Esophagus muscularis mucosa (tissue), 4 donors: ENCODE measurements around the gene NANS. TPM values are rescaled to one million over a fixed set of nuclear protein-coding genes. Genes with fewer than 3 reads are reported as not detected.

ENCODE experiments used
- DNase-seq: peaks from one replicate; pipeline ENCODE4 v3.0.0-alpha.2; 2017; ENCODE audit errors: extremely low spot score
- H3K27ac ChIP-seq, 4 donors: fragments of 200-600 bp; sonication (generic); replicated peaks in 1 of 4; 1 replicate in 3 of 4; 2 replicates in 1 of 4; pipeline ENCODE4 v1.5.1; 2016 to 2019; ENCODE audit warnings: mild to moderate bottlenecking in 1 of 4
- H3K27me3 ChIP-seq, 4 donors: fragments of 200-600 bp; sonication (generic); one replicate each; pipeline versions ENCODE4 v1.5.1 to v1.6.0; 2016 to 2019
- H3K36me3 ChIP-seq, 4 donors: fragments of 200-600 bp; sonication (generic); one replicate each; pipeline ENCODE4 v1.5.1; 2016 to 2019
- H3K4me1 ChIP-seq, 4 donors: fragments of 200-600 bp; sonication (generic); one replicate each; pipeline ENCODE4 v1.5.1; 2016 to 2019
- H3K4me3 ChIP-seq, 4 donors: fragments of 200-600 bp; sonication (generic); 1 replicate in 2 of 4; 2 replicates in 2 of 4; pipeline ENCODE4 v1.5.1; 2016 to 2019; ENCODE audit warnings: mild to moderate bottlenecking in 4 of 4, moderate library complexity in 1 of 4
- H3K9me3 ChIP-seq, 4 donors: fragments of 200-600 bp; sonication (generic); 1 replicate in 3 of 4; 2 replicates in 1 of 4; pipeline ENCODE4 v1.5.1; 2016 to 2019
- CTCF ChIP-seq, 3 experiments: fragments of 200-600 bp in 2 of 3; fragments of 450-650 bp in 1 of 3; sonication (generic) in 2 of 3; IDR thresholded peaks; one replicate each; pipeline ENCODE4 v1.5.1; 2017 to 2019; ENCODE audit warnings: antibody characterized with exemption in 3 of 3, mild to moderate bottlenecking in 2 of 3, moderate library complexity in 1 of 3
- EP300 ChIP-seq: sonication (generic); formaldehyde crosslinking; IDR thresholded peaks from one replicate; pipeline ENCODE4 v1.6.1; 2017; ENCODE audit warnings: antibody characterized with exemption
- POLR2A ChIP-seq: fragments of 450-650 bp; IDR thresholded peaks from one replicate; pipeline ENCODE4 v1.6.1; 2017; ENCODE audit warnings: antibody characterized with exemption, moderate library complexity, mild to moderate bottlenecking, low read depth
- POLR2AphosphoS5 ChIP-seq, 2 donors: sonication (generic); formaldehyde crosslinking; IDR thresholded peaks; one replicate each; pipeline ENCODE4 v1.6.1; 2017; ENCODE audit warnings: antibody characterized with exemption in 2 of 2
- WGBS: methylation state at CpG from one replicate; pipeline ENCODE4 v1.1.5; 2018; 5-methylcytosine and 5-hydroxymethylcytosine counted together
- intact Hi-C: fragments of 100-400 bp; cut with DNase I; formaldehyde crosslinking; loops from one replicate; pipeline ENCODE4 v1.15.1; 2023
- total RNA-seq, 4 donors: library from RNA; depleted of rRNA; stranded (reverse); fragments of >200 nt; gene quantifications; one replicate each; pipeline versions ENCODE4 v1.1.0 to v1.2.1, GENCODE V29; 2016

Gene NANS
- total RNA-seq, 4 donors from 2014 or later, result 25.3 to 54.7 (median 37.3) TPM

GRCh38 chr9:98099898-98100297, 43.4 kb downstream of the NANS start:
- WGBS, result 84% methylated on average over 5 of the region's 5 CpGs
- no peak overlapping the region for H3K27ac ChIP-seq

GRCh38 chr9:98100456-98100855, 43.9 kb downstream of the NANS start:
- TF ChIP-seq EP300 (no peak), POLR2A (no peak), POLR2AphosphoS5 (IDR thresholded peaks at IDR 0.05) (no peak), CTCF (IDR thresholded peaks at IDR 0.05) (no peak)
- DNase-seq, result no peak
- Histone ChIP-seq H3K4me1 (no peaks in the 10 kb centered on the region), H3K27me3 (peaks cover 0 to 8% (median 0%) of the 10 kb centered on the region in 4 donors), H3K27ac (no peak overlapping the region), H3K36me3 (peaks cover 4 to 32% (median 8%) of the 10 kb centered on the region in 4 donors), H3K9me3 (no peaks in the 10 kb centered on the region), H3K4me3 (no peak overlapping the region)
- intact Hi-C loops, result no loop called here

More at GRCh38 chr9:98099898-98100297, 43.4 kb downstream of the NANS start:
- Histone ChIP-seq H3K36me3 (peaks cover 4 to 35% (median 8%) of the 10 kb centered on the region in 4 donors), H3K9me3 (no peaks in the 10 kb centered on the region), H3K4me3 (no peak overlapping the region), H3K4me1 (no peaks in the 10 kb centered on the region), H3K27me3 (peaks cover 0 to 11% (median 0%) of the 10 kb centered on the region in 4 donors)
- DNase-seq, result no peak
- TF ChIP-seq POLR2AphosphoS5 (IDR thresholded peaks at IDR 0.05) (no peak), EP300 (no peak), POLR2A (no peak), CTCF (IDR thresholded peaks at IDR 0.05) (no peak)
- intact Hi-C loops, result no loop called here

GRCh38 chr9:98101416-98101815, 44.9 kb downstream of the NANS start:
- Histone ChIP-seq H3K4me1 (no peaks in the 10 kb centered on the region), H3K36me3 (peaks cover 4 to 23% (median 8%) of the 10 kb centered on the region in 4 donors), H3K9me3 (peaks cover 0 to 3% (median 0%) of the 10 kb centered on the region in 4 donors), H3K27me3 (no peaks in the 10 kb centered on the region), H3K4me3 (no peak overlapping the region), H3K27ac (no peak overlapping the region)
- TF ChIP-seq POLR2A (no peak), EP300 (no peak), CTCF (IDR thresholded peaks at IDR 0.05) (no peak), POLR2AphosphoS5 (IDR thresholded peaks at IDR 0.05) (no peak)
- WGBS, result 89% methylated on average over 7 of the region's 7 CpGs
- intact Hi-C loops, result no loop called here
- DNase-seq, result no peak

- peaks cover 4 to 23% (median 8%) of the 10 kb centered on the region in 4 donors for H3K36me3 ChIP-seq
- no peaks in the 10 kb centered on the region for H3K27me3 ChIP-seq
- 43% methylated on average over 6 of the region's 6 CpGs for WGBS
- H3K9me3 ChIP-seq, result peaks cover 0 to 6% (median 1%) of the 10 kb centered on the region in 4 donors
- TF ChIP-seq POLR2AphosphoS5 (IDR thresholded peaks at IDR 0.05) (no peak), POLR2A (no peak)
- no peak overlapping the region for H3K27ac ChIP-seq
- intact Hi-C loops, result no loop called here
- no peak overlapping the region for H3K4me3 ChIP-seq
- H3K4me1 ChIP-seq, result no peaks in the 10 kb centered on the region
- no peak for DNase-seq
These were observed 45.3 kb downstream of the NANS start for GRCh38 chr9:98101868-98102273.

- intact Hi-C loops, result no loop called here
These were observed 47.9 kb downstream of the NANS start for GRCh38 chr9:98104445-98104881.

More at GRCh38 chr9:98104445-98104881, 47.9 kb downstream of the NANS start:
- Histone ChIP-seq H3K27ac (peak overlapping the region in 1 of 4 donors; percentile 9), H3K9me3 (peaks cover 0 to 8% (median 3%) of the 10 kb centered on the region in 4 donors), H3K4me1 (no peaks in the 10 kb centered on the region), H3K36me3 (peaks cover 0 to 11% (median 3%) of the 10 kb centered on the region in 4 donors), H3K4me3 (no peak overlapping the region), H3K27me3 (no peaks in the 10 kb centered on the region)
- TF ChIP-seq POLR2AphosphoS5 (IDR thresholded peaks at IDR 0.05) (no peak), EP300 (no peak), CTCF (IDR thresholded peaks at IDR 0.05) (no peak), POLR2A (no peak)
- no peak for DNase-seq
- WGBS, result 85% methylated on average over 3 of the region's 3 CpGs
